LNCAP (cell line): ENCODE results near the gene PCAT7.

Experiments
- CTCF ChIP-seq: fragments of 450-650 bp; IDR thresholded peaks from 2 replicates; pipeline ENCODE4 v1.5.1; 2017; ENCODE audit warnings: mild to moderate bottlenecking

The PCAT7 gene

DNA sequence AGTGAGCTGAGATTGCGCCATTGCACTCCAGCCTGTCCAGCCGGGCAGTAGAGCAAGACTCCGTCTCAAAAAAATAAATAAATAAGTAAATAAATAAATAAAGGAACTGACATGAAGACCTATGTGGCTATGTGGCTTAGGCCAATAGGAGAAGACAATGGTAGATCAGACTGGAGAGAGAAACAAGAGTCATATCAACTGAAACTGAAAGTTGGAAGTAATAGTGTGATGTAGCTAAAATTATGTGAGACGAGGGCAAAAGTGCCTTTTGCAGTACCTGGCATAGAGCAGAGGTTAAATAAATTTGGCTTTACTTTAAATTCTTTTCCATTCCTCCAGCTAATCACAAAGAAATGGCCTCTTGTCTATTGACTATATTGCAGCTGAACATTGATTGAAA, 31.4 kb downstream of the PCAT7 start:
- no peak for TF ChIP-seq CTCF

DNA sequence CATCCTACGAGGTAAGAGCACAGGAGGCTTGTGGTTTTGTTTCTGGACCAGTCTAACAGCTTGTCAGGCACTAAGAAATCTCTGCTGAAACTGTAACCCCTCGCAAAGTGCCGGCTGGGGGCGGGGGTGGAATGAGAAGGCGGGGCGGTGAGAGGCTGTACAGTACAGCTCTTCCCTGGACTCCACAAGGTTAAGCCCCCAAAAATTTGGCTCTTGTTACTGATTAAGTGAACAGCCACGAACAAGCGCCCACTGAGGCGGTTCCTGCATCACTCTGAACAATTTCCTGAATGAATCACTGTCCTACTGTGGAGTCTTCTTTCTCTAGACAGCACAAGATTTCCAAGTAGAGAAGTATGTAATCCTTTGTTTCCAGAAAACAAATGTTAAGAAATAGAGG, 31.9 kb downstream of the PCAT7 start:
- TF ChIP-seq CTCF = no peak

- TF ChIP-seq CTCF = no peak
Measured at GRCh38 chr9:94588681-94589080, 33.8 kb downstream of the PCAT7 start.

- no peak for TF ChIP-seq CTCF
Measured at GRCh38 chr9:94591876-94592275, 37.0 kb downstream of the PCAT7 start.

- no peak for TF ChIP-seq CTCF
Measured at GRCh38 chr9:94593459-94594345, 38.8 kb downstream of the PCAT7 start, which contains the start of gene FBP2. FBP2 (minus strand) TSS chr9:94593824; CDS start chr9:94593726, 98 bp downstream.

DNA sequence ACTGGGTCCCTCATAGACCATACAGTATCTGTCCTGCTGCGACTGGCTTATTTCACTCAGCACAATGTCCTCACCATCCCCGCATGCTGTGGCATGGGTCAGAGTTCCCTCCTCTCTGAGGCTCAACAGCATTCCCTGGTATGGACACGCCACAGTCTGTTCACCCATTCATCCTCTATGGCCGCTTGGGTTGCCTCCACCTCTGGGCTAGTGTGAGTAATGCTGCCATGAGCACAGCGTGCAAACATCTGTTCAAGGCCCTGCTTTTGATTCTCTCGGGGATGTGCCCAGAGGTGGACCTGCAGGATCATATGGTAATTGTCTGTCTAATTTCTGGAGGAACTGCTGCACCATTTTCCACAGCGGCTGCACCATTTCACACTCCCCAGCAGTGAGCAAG, 44.2 kb downstream of the PCAT7 start:
- TF ChIP-seq CTCF = no peak

DNA sequence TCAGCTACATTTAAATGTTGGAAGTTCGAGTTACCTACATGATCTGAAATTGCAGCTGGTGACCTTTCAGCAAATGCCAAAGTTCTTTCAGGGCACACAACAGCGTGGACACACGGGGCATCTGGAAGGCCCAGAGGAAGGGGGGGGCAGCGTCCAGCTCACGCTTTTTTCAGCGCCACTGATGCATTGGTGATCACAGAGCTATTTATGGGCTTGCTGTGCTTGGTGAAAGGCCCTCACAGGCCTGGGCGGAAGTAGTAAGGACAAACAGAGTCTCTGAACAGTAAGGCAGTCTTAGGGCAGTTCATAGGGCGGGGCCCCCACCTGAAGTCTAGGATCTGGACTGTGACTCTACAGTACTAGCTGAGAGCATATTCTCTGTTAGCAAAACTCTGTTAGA, 45.4 kb downstream of the PCAT7 start:
- no peak for TF ChIP-seq CTCF
